Skeletal muscle satellite cell (primary cell): ENCODE measurements around the gene KMT2B.

Source experiments
- H3K27me3 ChIP-seq: 2 replicates; pipeline ENCODE4 v1.7.0; 2013; ENCODE audit warnings: low read length; ENCODE audit not compliant: control insufficient read depth, insufficient read depth
- H3K36me3 ChIP-seq: 2 replicates; pipeline ENCODE4 v1.7.0; 2013; ENCODE audit warnings: mild to moderate bottlenecking, control low read depth, low read length; ENCODE audit not compliant: insufficient read depth
- H3K4me1 ChIP-seq: 2 replicates; pipeline ENCODE4 v1.7.0; 2013; ENCODE audit warnings: low read length; ENCODE audit not compliant: control insufficient read depth, insufficient read depth
- H3K4me2 ChIP-seq: 2 replicates; pipeline ENCODE4 v1.7.0; 2013; ENCODE audit warnings: mild to moderate bottlenecking, low read length
- H3K4me3 ChIP-seq: 2 replicates; pipeline ENCODE4 v1.7.0; 2013; ENCODE audit warnings: low read length
- H3K9ac ChIP-seq: 2 replicates; pipeline ENCODE4 v1.7.0; 2013; ENCODE audit warnings: mild to moderate bottlenecking, low read depth, low read length, moderate library complexity
- H3K9me3 ChIP-seq: replicated peaks from 2 replicates; pipeline ENCODE4 v1.7.0; 2013; ENCODE audit warnings: mild to moderate bottlenecking, control low read depth, low read length

KMT2B gene

DNA sequence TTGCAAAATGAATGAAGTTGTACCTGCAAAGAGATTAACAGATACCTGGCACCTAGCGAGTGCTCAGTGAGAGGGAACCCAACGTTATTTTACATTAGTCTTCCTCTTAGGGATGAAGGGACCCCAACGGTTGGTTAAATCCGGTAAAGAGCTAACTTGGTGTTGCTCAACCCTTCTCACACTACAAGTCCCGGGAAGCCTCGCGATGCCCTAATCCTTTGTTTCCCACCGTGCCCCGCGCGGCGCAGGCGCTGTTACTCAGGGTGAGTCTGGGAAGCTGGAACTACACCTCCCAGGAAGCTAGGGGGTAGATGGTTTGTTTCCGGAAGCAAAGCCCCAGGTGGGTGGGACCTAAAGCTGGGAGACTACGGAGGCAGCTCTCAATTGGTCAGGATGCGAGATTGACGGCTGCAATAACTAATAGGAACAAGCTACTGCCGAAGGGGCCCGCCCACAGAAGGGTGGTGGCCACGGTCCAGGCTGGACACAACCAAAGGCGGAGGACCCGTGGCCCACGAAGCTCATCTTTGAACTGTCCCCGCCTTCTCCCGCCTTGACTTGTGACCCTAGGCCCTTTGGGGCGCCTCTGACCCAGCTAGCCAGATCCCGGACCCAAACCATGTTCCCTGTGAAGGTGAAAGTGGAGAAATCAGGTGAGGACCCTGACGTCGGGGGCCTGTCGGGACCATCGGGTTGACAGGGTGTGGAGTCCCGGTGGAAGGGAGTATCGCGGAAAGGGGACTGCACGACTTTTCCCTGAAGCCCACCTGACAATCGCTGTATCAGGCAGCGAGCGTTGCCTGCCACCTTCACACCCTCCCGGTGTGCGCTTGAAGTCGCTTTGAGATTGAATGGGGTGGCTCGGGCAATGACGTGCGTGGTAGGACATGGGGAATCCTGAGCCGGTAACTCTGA lies 30.6 kb downstream of the KMT2B start, which contains the start of gene LIN37:
TSS of gene LIN37 (plus strand) at position 471 of the 915 bp plus-strand sequence. CDS start at position 620, 149 bp downstream.
- Histone ChIP-seq H3K4me1 (peaks cover 22% of the 10 kb centered on the region), H3K4me2 (peak within 1 kb of the TSS; percentile 82), H3K9me3 (no peaks in the 10 kb centered on the region)

DNA sequence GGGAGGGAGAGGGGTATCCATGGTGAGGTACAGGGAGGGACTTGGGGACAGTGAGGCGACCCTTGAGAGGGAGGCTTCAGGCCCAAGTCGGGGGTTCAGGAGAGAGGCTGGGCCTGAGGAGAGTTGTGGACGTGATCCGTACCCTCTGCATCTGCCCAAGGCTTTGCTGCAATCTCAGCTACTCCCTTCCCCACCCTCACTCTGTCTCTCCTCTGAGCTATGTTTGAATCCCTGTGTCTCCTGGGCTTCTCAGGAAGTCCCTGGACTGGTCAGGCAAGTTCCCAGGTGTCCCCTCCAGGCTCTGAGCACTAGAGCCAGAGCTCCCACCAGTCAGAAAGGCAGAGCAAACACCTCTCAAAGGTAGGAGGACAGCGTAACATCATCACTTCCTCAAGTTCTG lies 32.4 kb downstream of the KMT2B start:
- Histone ChIP-seq H3K27me3 (no peaks in the 10 kb centered on the region), H3K9ac (no peak overlapping the region), H3K4me3 (no peak overlapping the region), H3K36me3 (peaks cover 24% of the 10 kb centered on the region), H3K9me3 (no peaks in the 10 kb centered on the region), H3K4me1 (peaks cover 18% of the 10 kb centered on the region), H3K4me2 (peak overlapping the region; percentile 16)

More for the DNA sequence above, 30.6 kb downstream of the KMT2B start, which contains the start of gene LIN37:
- H3K36me3 ChIP-seq, result peaks cover 13% of the 10 kb centered on the region
- H3K4me3 ChIP-seq, result peak within 1 kb of the TSS; percentile 89
- H3K27me3 ChIP-seq, result no peaks in the 10 kb centered on the region
- peak within 1 kb of the TSS; percentile 92 for H3K9ac ChIP-seq

DNA sequence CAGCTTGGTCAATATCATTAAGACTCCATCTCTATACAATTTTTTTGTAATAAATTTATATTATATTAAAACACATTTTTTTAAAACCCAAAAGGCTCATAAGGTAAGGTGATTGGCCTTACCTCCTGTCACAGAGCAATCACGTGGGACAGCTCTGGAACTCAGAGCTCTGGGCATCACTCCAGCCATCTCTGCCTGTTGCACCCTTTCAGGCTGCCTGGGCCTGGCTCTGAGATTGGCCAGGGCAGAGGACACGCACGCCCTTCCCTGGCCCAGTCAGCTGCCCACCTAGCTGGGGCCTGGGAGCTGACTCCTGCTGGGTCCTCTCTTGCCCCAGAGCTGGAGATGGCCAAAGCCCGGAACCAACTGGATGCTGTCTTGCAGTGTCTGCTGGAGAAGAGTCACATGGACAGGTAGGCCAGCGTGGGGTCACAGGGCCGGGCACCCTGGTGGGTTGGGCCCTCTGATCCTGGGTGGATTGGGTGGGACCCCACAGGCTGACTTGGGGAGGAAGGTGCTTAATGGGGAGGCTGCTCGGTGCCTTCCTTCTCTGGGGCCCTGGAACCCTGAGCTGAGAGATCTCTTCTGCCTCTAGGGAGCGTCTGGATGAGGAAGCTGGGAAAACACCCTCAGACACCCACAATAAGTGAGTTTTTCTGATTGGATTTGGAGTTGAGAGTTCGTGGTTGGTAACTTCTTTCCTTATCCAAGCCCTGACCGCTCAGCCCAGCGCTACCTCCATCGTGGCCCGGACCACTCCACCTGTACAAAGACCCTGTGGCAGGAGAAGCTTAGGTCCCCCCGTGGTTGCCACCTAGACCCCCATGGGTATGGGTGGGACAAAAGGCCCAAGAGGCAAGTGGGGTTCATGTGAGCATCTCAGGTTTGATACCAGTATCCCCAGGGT lies 34.3 kb downstream of the KMT2B start:
- H3K4me2 ChIP-seq, result no peak overlapping the region
- H3K27me3 ChIP-seq, result no peaks in the 10 kb centered on the region
- H3K36me3 ChIP-seq, result peaks cover 24% of the 10 kb centered on the region
- H3K4me1 ChIP-seq, result peaks cover 30% of the 10 kb centered on the region
- H3K9me3 ChIP-seq, result no peaks in the 10 kb centered on the region
- H3K4me3 ChIP-seq, result no peak overlapping the region
- no peak overlapping the region for H3K9ac ChIP-seq

DNA sequence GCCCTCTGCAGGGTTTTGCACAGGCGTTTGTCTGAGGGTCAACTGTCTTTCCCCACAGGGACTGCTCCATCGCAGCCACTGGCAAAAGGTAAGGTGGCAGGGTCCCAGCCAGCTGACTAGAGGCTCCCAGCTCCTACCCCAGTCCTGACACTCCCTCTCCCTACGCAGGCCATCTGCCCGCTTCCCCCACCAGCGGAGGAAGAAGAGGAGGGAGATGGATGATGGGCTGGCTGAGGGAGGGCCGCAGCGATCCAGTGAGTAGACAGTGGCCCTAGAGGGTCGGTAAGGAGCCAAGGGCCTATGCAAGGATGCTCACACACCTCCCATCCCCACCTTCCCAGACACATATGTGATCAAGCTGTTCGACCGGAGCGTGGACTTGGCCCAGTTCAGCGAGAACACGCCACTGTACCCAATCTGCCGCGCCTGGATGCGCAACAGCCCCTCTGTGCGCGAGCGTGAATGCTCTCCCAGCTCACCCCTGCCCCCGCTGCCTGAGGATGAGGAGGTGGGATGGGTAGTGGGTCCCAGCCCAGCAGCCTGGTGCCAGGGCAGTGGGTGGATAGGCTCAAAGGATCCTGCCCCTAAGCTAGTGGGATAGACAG lies 35.0 kb downstream of the KMT2B start:
- no peak overlapping the region for H3K4me3 ChIP-seq
- H3K4me1 ChIP-seq, result peaks cover 33% of the 10 kb centered on the region

DNA sequence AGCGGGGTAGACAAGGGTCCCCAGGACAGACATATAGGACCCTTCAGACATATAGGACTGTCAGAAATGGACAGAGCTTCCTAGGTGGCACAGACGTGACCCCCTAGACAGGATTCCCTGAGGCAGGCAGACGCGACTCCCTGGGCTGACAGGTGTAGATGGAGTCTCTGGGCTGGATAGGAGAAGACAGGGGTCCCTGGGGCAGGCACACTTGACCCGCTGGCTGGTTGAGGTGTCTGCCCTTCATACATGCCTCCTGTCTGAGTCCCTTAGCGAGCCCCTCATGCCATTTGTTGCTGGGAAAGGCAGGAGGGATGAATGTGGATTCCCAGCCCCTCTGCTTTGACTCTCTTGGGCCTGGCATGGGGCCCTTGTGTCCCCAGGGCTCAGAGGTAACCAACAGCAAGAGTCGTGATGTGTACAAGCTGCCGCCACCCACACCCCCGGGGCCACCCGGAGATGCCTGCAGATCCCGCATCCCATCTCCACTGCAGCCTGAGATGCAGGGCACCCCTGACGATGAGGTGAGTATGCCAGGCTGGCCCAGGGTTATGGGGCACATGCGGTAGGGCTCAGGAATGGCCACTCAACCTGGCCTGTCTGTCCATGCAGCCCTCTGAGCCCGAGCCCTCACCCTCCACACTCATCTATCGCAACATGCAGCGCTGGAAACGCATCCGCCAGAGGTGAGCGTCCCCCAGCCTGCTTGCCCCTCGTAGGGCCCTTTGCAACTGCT lies 36.0 kb downstream of the KMT2B start:
- Histone ChIP-seq H3K27me3 (no peaks in the 10 kb centered on the region), H3K4me1 (peaks cover 33% of the 10 kb centered on the region), H3K36me3 (peaks cover 24% of the 10 kb centered on the region), H3K4me2 (no peak overlapping the region), H3K9ac (no peak overlapping the region), H3K9me3 (no peaks in the 10 kb centered on the region), H3K4me3 (no peak overlapping the region)

More for the DNA sequence above, 35.0 kb downstream of the KMT2B start:
- H3K9me3 ChIP-seq, result no peaks in the 10 kb centered on the region
- no peak overlapping the region for H3K9ac ChIP-seq
- no peak overlapping the region for H3K4me2 ChIP-seq
- H3K27me3 ChIP-seq, result no peaks in the 10 kb centered on the region
- peaks cover 24% of the 10 kb centered on the region for H3K36me3 ChIP-seq

DNA sequence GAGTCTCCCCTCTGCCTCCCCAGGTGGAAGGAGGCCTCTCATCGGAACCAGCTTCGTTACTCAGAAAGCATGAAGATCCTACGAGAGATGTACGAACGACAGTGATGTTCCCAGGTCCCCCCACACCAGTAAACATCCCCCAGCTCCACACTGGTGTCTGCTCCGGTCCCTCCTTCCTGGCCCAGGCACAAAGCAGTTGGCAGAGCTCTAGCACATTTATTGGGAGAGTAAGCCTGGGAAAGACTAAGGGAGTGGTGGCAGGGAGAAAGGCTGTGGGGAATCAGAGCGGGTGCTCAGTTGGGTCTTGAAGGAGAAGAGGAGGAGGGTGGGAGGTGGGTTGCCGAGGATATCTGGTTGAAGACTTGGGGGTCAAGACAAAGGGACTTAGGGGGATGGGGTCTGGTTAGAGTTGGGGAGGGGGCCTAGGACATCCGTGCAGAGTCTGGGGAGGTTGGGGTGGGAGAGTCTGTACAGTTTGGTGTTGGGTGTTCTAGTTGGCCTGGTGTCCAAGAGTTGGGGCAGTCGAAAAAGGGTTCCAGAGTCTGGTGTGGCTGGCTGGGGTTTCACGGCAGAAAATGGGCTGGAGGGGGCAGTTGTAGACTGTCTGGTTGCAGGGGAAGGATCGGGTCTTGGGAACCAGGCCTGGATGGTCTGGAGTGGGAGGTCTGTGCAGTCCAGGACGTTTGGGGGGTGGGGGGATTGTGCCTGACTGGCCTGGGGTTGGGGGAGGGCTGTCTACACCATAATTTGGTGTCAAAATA lies 36.7 kb downstream of the KMT2B start:
- no peak overlapping the region for H3K4me2 ChIP-seq
- H3K4me3 ChIP-seq, result no peak overlapping the region
- no peaks in the 10 kb centered on the region for H3K9me3 ChIP-seq
- H3K27me3 ChIP-seq, result no peaks in the 10 kb centered on the region
- peaks cover 35% of the 10 kb centered on the region for H3K4me1 ChIP-seq
- peaks cover 24% of the 10 kb centered on the region for H3K36me3 ChIP-seq
- H3K9ac ChIP-seq, result no peak overlapping the region

DNA sequence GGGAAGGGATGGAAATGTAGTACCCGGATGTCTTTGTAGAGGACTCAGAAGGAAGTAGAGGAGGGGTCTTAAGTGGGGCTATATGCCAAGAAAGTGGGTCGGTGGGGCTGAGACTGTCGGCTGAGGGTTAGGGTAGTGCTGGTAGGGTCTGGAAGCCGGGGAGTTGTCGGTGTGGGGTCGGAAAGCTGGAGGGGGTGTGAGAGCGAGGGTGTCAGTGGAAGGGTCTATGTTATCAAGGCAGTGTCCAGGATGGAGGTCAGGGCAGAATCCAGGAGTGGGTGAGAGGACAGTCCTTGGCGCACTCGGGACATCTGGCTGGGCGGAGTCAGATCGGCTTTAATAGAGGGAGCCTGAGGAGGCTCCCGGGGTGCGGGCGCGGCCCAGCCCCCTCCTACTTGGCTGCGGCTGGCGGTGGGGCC lies 37.3 kb downstream of the KMT2B start:
- H3K4me2 ChIP-seq, result peak overlapping the region; percentile 79
- H3K4me3 ChIP-seq, result peak overlapping the region; percentile 62
- no peaks in the 10 kb centered on the region for H3K9me3 ChIP-seq
- H3K4me1 ChIP-seq, result peaks cover 35% of the 10 kb centered on the region
- H3K36me3 ChIP-seq, result peaks cover 24% of the 10 kb centered on the region
- no peaks in the 10 kb centered on the region for H3K27me3 ChIP-seq
- H3K9ac ChIP-seq, result peak overlapping the region; percentile 53

DNA sequence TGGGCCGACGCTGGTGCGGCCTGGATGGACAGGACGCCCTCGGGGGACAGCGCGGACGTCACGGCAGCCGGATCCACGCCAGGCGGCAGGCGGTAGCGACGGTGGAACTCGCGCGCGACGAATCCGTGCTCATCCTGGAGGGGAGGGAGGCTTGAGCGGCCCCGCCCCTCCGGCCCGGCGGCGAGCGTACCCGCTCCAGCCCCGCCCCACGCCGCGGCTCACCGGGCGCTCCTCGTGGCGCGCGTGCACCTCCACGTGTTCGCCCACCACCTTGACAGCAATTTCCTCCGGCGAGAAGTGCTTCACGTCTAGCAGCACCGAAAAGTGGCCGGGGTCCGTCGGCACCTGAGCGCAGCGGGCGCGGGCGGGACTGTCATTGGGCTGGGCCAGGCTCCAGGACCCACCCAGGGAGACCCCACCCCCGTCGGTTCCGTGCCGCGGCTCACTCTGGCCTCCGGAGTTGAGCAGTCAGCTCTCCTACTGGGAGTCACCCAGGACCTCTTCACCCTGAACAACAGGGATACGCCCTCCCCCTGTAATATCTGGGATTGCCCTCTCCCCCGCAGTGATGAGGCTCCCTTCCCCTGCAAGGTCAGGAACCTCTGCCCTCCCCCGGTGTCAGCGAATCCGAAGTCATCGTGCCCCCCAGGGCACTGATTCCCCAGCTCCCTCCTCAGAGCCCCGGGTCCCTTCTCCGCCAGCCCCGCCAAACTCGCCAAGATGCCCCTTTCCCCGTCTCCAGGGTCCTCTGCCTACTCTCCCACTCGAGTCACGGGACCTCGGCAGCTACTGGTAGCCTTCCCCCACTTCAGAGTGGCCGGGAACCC lies 38.0 kb downstream of the KMT2B start:
- no peaks in the 10 kb centered on the region for H3K27me3 ChIP-seq
- peaks cover 36% of the 10 kb centered on the region for H3K4me1 ChIP-seq
- peak overlapping the region; percentile 79 for H3K4me2 ChIP-seq
- peak overlapping the region; percentile 62 for H3K4me3 ChIP-seq
- peak overlapping the region; percentile 77 for H3K9ac ChIP-seq
- H3K36me3 ChIP-seq, result peaks cover 25% of the 10 kb centered on the region
- H3K9me3 ChIP-seq, result no peaks in the 10 kb centered on the region

DNA sequence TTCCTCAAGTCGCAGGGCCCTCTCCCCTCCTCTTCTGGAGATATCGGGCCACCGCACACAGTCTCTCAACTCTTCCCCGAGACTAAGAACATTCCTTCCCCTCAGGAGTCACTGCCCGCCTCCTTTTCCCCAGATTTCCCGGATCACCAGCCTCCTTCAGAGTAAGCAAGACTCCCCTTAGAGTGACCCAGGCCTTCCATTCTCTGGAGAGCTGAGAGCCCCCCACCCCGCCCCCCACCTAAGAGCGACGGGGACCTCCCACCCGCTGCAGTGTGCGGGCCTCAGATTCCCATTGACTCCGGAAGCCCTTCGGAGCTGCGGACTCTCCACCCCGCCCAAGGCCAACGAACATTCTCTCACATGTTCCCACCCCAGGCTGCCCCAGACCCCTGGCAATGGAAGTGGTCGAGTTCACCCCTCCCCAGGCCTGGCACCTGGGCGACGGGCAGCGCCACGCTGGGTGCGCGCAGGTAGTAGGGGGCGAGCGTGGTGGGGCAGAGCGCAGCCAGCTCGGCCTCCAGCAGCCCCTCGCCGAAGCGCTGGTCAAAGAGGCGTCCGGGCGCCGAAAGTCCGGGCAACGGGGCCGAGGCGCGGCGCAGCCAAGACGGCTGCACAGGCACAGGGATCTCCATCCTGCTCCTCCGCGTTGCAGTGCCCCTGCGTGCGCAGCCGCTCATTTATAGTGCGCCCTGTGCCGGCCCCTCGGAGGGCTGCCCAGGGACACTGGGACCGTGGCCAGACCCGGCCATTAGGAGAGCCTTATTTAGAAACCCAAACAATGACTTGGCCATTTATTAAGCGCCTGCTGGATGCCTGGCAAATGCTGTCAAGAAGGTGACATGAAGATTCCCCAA lies 38.8 kb downstream of the KMT2B start, which contains the start of gene HSPB6:
TSS of gene HSPB6 (minus strand) at position 653 of the 854 bp plus-strand sequence. CDS start at position 632, 21 bp downstream.
- no peaks in the 10 kb centered on the region for H3K9me3 ChIP-seq
- peak within 1 kb of the TSS; percentile 62 for H3K4me3 ChIP-seq
- H3K4me2 ChIP-seq, result peak within 1 kb of the TSS; percentile 79
- H3K27me3 ChIP-seq, result no peaks in the 10 kb centered on the region
- H3K4me1 ChIP-seq, result peaks cover 38% of the 10 kb centered on the region
- H3K9ac ChIP-seq, result peak within 1 kb of the TSS; percentile 77
- H3K36me3 ChIP-seq, result peaks cover 29% of the 10 kb centered on the region
